ENCODE results near the gene MEAF6. TPM values are rescaled to one million over a fixed set of nuclear protein-coding genes. Genes with fewer than 3 reads are reported as not detected.

The MEAF6 gene
- total RNA-seq, 1 experiment from 2014 or later, result 51.6 TPM

GRCh38 chr1:37478451-37478881, 36.1 kb downstream of the MEAF6 start:
- no peak overlapping the region for H2AFZ ChIP-seq (ENCODE audit: low read length)
- no peak overlapping the region for H2BK20ac ChIP-seq (ENCODE audit: low read depth, low read length, poor library complexity, severe bottlenecking)
- peaks cover 14% of the 10 kb centered on the region; the same call in 1 of the 2 replicates for H3K4me1 ChIP-seq (ENCODE audit: insufficient read depth, low read length)
- H3K9me3 ChIP-seq (ENCODE audit: control insufficient read depth, low read depth, low read length), result no peaks in the 10 kb centered on the region
- H3T11ph ChIP-seq (ENCODE audit: low read length), result no peak overlapping the region
- H2BK5ac ChIP-seq (ENCODE audit: insufficient read length, low read length), result no peak overlapping the region
- no peaks in the 10 kb centered on the region for H4K20me1 ChIP-seq (ENCODE audit: control insufficient read depth, insufficient read depth, insufficient read length)
- H3K23me2 ChIP-seq (ENCODE audit: insufficient read length, low read depth, low read length, poor library complexity, severe bottlenecking), result peaks cover 13% of the 10 kb centered on the region
- no peak overlapping the region for H3K27ac ChIP-seq (ENCODE audit: insufficient read length, low read depth, low read length)
- no peak overlapping the region for H4K5ac ChIP-seq (ENCODE audit: insufficient read length, low read depth, low read length)
- H3K4me2 ChIP-seq (ENCODE audit: insufficient read depth, insufficient read length, low read length), result no peak overlapping the region
- H3K79me1 ChIP-seq (ENCODE audit: insufficient read depth, low read depth, low read length, poor library complexity, severe bottlenecking), result no peaks in the 10 kb centered on the region
- no peak overlapping the region for H3K18ac ChIP-seq (ENCODE audit: insufficient read length, low read depth, low read length)
- no peak overlapping the region for H3K9ac ChIP-seq (ENCODE audit: extremely low read depth, insufficient read length, low read length)
- no CpG with 5 or more reads among the region's 8 CpGs for WGBS (ENCODE audit: extremely low coverage, insufficient read length, low lambda C conversion rate)
- H2BK12ac ChIP-seq (ENCODE audit: insufficient read length, low read depth, low read length), result no peak overlapping the region
- Mint-ChIP-seq H3K27ac (0 out of 7 replicates have a peak overlapping the region, but pooled peaks of 1 of the 3 experiments have one; percentile 18), H3K4me1 (peaks cover 31 to 43% of the 10 kb centered on the region in 2 experiments), H3K27me3 (ENCODE audit: low read depth) (peaks cover 6% of the 10 kb centered on the region), H3K36me3 (ENCODE audit: insufficient read depth in 1 of 3, low read depth in 3 of 3) (peaks cover 18 to 39% (median 28%) of the 10 kb centered on the region in 3 experiments; a peak in 6 of 7 replicates), H3K9me3 (no peaks in the 10 kb centered on the region), H3K4me3 (no peak overlapping the region)
- no peak overlapping the region for H3K23ac ChIP-seq (ENCODE audit: insufficient read length, low read depth, low read length)
- TF ChIP-seq CTCF (conservative IDR thresholded peaks at IDR 0.05), result no peak
- H2AK5ac ChIP-seq (ENCODE audit: insufficient read length, low read length), result no peak overlapping the region
- no peak overlapping the region for H4K8ac ChIP-seq (replicated peaks; ENCODE audit: insufficient read length, low read depth, low read length)
- H3K27me3 ChIP-seq (ENCODE audit: insufficient read depth, low read length), result peaks cover 3% of the 10 kb centered on the region; the same call in 1 of the 2 replicates
- no peak for DNase-seq
- H3K56ac ChIP-seq (ENCODE audit: insufficient read length, low read depth, low read length), result no peak overlapping the region
- no peak overlapping the region for H2BK15ac ChIP-seq (ENCODE audit: low read depth, low read length)
- H2BK120ac ChIP-seq (ENCODE audit: low read depth, low read length, poor library complexity, severe bottlenecking), result no peak overlapping the region
- no peak overlapping the region for H3K4ac ChIP-seq (ENCODE audit: low read depth, low read length)
- no peak overlapping the region for H4K91ac ChIP-seq (ENCODE audit: insufficient read length, low read depth, low read length)
- H3K79me2 ChIP-seq (ENCODE audit: insufficient read depth, low read length), result peaks cover 3% of the 10 kb centered on the region; the same call in 1 of the 2 replicates
- H3K14ac ChIP-seq (ENCODE audit: insufficient read depth, low read length), result no peak overlapping the region
